KOPT-K1 (cell line): Measurements from ENCODE around the gene MUC2.

Experiments
- H3K27ac ChIP-seq: fragments of 200-600 bp; sonication (generic); 2 replicates; pipeline ENCODE4 v1.5.1; 2016; ENCODE audit warnings: antibody characterized with exemption, mild to moderate bottlenecking, low read depth, low read length; ENCODE audit not compliant: poor library complexity, severe bottlenecking
- H3K36me3 ChIP-seq: fragments of 200-600 bp; sonication (generic); 2 replicates; pipeline ENCODE4 v1.5.1; 2017; ENCODE audit warnings: antibody characterized with exemption, mild to moderate bottlenecking, low read length, moderate library complexity; ENCODE audit not compliant: insufficient read depth
- H3K9me3 ChIP-seq: fragments of 200-600 bp; sonication (generic); 2 replicates; pipeline ENCODE4 v1.5.1; 2017; ENCODE audit warnings: antibody characterized with exemption, low read length, mild to moderate bottlenecking; ENCODE audit not compliant: insufficient read depth, poor library complexity, severe bottlenecking

Gene MUC2

DNA sequence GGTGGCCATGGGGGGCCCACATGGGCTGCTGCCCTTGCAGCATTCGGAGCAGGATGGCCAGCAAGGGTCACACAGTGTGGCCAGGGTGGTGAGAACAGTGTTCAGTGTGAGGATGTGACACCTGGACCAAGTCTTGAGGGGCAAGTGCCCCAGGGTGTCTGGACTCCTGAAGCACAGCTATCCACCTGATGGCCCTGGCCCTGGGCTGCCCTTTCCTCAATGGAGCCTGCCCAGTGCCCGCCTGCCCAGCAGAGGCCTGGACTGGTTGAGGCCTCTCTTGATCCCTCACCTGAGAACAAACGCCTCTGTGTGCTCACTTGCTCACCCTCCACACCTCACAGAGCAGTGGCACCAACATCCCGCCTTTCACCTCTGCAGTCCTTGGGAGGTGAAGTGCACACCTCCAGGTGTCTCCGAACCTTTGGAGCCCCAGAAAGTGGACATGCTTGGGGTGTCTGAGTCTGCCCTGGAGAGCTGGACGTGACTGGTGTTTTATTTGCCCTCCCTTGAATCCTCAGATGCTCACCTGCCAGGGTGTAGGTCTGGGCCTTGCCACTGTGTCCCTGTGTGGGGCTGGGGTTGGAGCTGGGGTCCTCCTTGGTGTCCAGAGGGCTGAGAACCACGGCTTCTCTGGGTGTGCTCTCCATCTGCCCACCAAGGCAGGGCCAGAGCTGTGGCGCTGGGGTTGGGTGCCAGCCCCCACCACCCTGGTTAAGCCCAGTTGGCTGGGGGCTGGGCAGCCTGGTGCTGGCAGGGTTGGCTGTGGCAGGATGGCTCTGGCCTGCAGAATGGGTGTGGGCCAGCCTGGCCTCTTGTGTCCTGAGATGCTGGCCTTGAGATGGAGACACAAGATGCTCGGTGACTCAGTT is 3.8 kb upstream of the MUC2 start:
- Histone ChIP-seq H3K9me3 (no peaks in the 10 kb centered on the region), H3K36me3 (no peaks in the 10 kb centered on the region), H3K27ac (no peak overlapping the region)

DNA sequence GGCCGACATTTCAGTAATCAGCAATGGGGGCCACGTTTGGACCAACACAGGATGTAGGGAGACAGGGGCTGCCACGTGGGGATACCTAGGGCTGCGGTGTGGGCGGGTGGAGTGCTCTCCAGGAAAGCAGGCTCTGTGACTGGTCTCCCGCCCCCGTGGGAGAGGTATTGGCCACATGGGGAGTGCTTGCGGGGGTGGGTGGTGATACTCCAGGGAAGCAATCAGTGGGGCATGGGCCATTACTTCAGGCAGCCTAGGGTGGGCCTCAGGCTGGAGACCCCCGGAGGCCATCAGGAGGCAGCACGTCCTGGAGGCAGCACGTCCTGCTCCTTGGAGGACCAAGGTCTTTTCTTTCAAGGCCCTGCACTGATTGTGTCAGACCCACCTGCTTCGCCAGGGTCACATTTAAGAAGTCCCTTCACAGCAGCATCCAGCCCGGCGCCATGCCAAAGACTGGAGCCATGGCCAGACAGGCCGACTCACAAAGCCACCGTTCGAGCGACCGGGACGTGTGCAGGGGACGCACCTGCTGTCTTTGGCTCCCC is 3.0 kb upstream of the MUC2 start:
- H3K27ac ChIP-seq, result no peak overlapping the region
- H3K36me3 ChIP-seq, result no peaks in the 10 kb centered on the region
- no peaks in the 10 kb centered on the region for H3K9me3 ChIP-seq

DNA sequence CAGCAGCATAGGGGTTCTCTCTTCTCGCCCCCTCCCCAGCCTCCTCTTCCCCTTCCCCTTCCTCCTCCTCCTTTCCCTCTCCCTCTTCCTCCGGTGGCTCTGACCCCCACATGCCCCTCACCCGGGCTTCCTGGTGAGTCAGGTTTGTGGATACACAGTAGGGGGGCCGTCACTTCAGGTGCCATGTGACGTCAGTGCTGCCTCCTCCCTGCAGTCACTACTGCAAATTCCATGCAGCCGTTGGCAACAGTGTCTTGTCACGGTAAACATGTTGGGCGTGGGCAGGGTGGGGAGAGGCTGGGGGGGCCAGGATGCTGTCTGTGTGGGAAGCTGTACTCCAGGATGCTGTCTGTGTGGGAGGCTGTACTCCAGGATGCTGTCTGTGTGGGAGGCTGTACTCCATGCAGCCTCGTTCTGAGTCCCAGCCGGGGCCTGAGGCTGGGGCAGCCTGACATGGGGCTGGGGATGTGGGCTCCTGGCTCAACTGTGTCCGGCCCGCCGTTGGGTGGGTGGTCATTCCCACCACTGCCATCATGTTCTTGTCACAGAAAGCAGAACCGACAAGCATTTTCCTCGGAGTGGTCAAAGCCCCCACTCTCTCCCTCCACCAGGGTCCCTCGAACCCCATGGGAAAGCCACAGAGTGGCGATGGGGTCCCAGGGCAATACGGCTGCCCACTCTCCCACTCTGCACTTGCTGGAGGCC is 2.4 kb upstream of the MUC2 start:
- no peaks in the 10 kb centered on the region for H3K36me3 ChIP-seq
- H3K9me3 ChIP-seq, result no peaks in the 10 kb centered on the region
- H3K27ac ChIP-seq, result no peak overlapping the region

DNA sequence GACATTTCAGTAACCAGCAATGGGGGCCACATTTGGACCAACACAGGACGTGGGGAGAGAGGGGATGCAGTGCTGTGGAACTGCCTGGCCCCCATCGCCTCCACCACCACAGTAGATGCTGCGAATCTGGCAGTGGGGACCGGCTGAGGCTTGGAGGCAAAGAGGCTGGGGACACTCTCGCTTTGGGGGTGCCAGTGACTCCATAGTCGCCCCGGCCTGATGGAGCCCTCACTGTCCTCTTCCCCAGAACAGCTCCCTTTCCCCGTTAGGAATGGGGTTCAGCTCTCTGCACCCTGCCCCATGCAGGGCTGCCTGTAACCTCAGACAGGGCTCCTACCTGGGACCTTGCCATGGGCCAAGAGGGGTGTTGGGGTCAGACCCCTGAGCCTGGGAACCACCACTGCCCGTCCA is 1.8 kb upstream of the MUC2 start:
- Histone ChIP-seq H3K27ac (no peak overlapping the region), H3K36me3 (no peaks in the 10 kb centered on the region), H3K9me3 (no peaks in the 10 kb centered on the region)

DNA sequence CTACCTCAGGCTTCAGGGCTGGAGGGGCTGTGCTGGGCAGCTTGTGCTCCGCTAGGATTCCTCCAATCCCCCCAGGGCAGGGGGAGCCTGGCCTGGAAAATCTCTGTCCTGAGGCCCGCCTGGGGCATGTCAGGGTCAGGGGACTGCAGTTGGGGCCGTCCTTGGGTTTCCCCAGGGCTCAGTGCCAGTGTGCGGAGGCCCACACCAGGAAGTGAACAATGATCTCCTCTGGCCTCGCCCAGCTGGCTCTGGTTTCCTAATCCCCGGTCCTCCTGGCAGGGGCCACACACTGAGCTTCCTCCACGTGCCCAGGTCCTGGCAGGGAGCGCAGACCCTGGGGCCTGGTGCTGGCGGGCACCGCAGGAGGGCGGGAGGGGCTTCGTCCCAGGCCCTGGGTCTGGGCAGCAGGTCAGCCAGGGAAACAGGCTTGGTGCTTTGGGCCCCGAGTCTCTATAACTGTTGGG is 1.4 kb upstream of the MUC2 start:
- no peaks in the 10 kb centered on the region for H3K36me3 ChIP-seq
- no peaks in the 10 kb centered on the region for H3K9me3 ChIP-seq
- H3K27ac ChIP-seq, result no peak overlapping the region

DNA sequence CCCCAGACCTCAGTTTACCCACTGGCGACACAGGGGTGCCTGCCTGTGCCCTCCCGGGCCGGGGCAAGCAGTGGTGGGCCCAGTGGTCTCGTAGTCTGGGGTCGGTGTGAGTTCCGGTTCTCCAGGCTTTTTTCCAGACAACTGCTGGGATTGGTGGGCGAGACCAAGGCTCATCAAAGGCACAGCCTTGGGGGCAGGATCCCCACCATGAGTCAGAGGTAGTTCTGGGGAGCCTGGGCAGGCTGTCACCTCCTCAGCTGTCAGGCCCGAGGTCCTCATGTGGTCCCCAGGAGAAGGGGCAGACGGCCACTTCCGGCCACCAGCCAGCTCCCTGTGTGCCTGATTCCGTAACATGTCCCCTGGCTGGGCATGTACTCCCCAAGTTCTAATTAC is 827 bp upstream of the MUC2 start:
- Histone ChIP-seq H3K27ac (no peak overlapping the region), H3K36me3 (no peaks in the 10 kb centered on the region), H3K9me3 (no peaks in the 10 kb centered on the region)

DNA sequence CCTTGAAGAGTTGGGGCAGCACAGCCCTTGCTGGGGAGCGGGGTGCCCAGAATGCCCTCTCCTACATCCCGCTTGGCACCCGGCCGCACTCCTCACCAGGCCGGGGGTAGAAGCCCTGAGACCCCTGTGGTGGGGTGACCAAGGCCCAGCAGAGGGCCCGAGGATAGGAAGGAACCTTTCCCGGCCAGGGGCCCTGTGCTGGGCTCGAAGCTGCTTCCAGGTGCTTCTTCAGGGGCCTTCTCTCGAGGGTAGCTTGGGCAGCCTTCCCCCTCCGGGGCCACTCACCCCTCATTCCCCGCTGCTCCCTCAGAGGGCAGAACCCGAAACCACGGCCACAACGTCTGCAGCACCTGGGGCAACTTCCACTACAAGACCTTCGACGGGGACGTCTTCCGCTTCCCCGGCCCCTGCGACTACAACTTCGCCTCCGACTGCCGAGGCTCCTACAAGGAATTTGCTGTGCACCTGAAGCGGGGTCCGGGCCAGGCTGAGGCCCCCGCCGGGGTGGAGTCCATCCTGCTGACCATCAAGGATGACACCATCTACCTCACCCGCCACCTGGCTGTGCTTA is 752 bp downstream of the MUC2 start:
- no peak overlapping the region for H3K27ac ChIP-seq
- H3K36me3 ChIP-seq, result no peaks in the 10 kb centered on the region
- H3K9me3 ChIP-seq, result no peaks in the 10 kb centered on the region

DNA sequence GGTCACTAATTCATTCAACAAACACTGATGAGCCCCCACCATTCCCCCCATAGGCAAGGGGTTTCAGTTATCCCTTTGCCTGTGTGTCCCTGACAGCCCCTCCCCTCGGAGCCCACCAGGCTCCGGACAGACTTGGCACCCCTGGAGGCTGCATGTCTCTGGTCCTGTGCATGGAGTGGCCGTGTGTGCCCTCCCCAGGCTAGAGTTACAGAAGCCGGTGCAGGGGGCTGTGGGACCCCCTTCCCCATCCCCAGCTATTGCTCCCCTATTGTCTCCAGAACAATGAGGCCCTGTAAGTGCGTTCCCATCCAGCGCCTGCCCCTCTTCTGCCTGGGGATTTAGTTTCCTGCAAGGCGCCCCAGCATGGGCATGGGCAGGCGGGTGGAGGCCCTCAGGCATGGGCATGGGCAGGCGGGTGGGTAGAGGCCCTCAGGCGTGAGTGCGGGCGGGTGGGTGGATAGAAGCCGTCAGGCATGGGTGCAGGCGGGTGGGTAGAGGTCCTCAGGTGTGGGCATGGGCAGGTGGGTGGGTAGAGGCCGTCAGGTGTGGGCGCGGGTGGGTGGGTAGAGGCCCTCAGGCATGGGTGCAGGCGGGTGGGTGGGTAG is 1.5 kb downstream of the MUC2 start:
- Histone ChIP-seq H3K36me3 (no peaks in the 10 kb centered on the region), H3K9me3 (no peaks in the 10 kb centered on the region), H3K27ac (no peak overlapping the region)

DNA sequence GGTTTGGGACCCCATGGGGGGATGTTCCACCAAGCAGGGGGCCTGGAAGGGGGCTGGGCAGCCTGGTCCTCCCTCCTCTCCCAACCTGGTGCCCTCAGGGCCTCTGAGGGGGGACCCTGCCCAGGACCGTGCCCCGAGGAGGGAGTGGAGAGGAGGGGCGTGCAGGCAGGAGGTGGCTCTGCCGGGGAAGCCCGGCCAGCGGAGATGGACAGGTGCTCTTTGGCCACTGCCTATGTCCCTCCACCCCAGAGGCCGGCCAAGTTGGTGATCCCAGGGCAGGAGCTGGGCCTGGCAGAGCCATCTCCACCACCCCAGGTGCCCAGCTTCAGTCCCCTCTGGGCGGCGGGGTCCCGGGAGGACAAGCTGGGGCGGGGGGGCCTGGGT is 2.4 kb downstream of the MUC2 start:
- Histone ChIP-seq H3K9me3 (no peaks in the 10 kb centered on the region), H3K27ac (no peak overlapping the region), H3K36me3 (no peaks in the 10 kb centered on the region)

DNA sequence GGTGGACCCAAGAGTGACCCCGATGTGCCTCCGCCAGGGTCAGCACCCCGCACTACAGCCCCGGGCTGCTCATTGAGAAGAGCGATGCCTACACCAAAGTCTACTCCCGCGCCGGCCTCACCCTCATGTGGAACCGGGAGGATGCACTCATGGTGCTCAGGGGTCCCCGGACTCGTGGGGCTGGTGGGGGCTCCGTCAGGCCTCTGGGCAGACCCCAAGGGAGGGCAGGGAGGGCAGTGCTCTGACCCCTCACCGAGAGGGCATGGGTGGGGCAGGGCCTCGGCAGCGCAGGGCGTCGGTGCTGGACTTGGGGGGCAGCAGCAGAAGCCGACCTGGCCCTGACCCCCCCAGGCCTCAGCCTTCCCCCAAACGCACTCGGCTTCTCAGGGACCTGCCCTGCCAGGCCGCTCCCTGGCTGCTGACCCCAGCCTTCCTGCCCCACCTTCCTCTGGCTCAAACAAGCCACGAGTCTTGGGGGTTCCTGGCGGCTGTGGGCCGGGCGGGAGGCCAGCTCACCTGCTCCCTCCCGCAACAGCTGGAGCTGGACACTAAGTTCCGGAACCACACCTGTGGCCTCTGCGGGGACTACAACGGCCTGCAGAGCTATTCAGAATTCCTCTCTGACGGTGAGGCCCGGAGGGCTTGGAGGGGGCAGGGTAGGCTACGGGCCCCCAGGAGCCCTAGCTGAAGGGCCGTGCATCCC is 2.9 kb downstream of the MUC2 start:
- Histone ChIP-seq H3K9me3 (no peaks in the 10 kb centered on the region), H3K27ac (no peak overlapping the region), H3K36me3 (no peaks in the 10 kb centered on the region)

DNA sequence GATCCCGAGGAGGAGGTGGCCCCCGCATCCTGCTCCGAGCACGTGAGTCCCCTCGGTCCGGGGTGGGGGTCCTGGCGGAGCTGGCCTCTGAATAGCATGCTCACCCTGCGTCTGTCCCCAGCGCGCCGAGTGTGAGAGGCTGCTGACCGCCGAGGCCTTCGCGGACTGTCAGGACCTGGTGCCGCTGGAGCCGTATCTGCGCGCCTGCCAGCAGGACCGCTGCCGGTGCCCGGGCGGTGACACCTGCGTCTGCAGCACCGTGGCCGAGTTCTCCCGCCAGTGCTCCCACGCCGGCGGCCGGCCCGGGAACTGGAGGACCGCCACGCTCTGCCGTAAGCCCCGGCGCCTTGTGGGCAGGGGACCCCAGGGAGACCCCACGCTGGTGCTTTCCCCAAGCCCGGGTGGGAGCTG is 3.5 kb downstream of the MUC2 start:
- Histone ChIP-seq H3K9me3 (no peaks in the 10 kb centered on the region), H3K36me3 (no peaks in the 10 kb centered on the region), H3K27ac (no peak overlapping the region)

DNA sequence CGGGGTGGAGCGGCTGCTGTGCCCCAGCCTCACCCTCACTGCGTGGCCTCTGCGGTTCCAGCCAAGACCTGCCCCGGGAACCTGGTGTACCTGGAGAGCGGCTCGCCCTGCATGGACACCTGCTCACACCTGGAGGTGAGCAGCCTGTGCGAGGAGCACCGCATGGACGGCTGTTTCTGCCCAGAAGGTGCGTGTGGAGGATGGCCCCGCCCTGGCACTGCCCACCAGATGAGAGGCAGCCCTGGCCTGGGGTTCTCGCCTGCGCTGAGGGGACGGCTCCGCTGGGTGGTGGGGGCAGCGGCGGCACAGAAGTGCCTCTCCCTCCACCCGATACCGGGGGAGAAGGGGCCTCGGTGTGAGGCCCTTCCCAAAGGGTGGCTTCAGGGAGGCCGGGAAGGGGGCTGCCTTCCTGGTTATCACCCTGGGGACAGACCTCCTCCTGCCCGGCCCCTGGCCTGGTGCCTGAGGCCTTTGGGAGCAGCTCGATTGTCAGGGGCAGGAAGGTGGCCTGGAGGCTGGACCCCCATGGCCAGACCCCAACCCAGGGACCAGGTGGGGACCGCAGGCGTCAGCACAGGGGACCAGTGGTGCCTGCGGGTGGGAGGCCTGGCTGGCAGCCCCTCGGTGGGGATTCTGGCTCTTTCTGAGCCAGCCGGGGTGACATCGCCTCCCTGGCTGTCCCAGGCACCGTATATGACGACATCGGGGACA is 7.1 kb downstream of the MUC2 start:
- no peaks in the 10 kb centered on the region for H3K9me3 ChIP-seq
- H3K27ac ChIP-seq, result no peak overlapping the region
- H3K36me3 ChIP-seq, result no peaks in the 10 kb centered on the region

DNA sequence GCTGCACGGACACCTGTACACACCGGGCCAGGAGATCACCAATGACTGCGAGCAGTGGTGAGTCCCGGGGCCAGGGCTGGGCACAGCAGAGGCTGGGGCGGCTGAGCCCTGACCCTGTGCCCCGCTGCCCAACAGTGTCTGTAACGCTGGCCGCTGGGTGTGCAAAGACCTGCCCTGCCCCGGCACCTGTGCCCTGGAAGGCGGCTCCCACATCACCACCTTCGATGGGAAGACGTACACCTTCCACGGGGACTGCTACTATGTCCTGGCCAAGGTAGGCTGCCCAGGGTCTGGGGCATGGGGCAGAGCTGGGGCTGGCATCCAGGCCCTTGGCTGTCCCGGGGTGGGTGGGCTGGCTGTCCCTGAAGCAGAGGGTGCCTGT is 7.7 kb downstream of the MUC2 start:
- Histone ChIP-seq H3K27ac (no peak overlapping the region), H3K36me3 (no peaks in the 10 kb centered on the region), H3K9me3 (no peaks in the 10 kb centered on the region)
